NCI-H345 treated with DMSO at 0.1 percent for 48 hours (cell line): ENCODE measurements around the gene GRB7.
A peak's percentile ranks its signal among the peaks of the same experiment; 100 is the strongest.

ENCODE experiments used
- DNase-seq: peaks from one replicate; lab custom pipeline; 2025; ENCODE audit not compliant: unreplicated experiment; lab: John Stamatoyannopoulos, UW

Gene GRB7

DNA sequence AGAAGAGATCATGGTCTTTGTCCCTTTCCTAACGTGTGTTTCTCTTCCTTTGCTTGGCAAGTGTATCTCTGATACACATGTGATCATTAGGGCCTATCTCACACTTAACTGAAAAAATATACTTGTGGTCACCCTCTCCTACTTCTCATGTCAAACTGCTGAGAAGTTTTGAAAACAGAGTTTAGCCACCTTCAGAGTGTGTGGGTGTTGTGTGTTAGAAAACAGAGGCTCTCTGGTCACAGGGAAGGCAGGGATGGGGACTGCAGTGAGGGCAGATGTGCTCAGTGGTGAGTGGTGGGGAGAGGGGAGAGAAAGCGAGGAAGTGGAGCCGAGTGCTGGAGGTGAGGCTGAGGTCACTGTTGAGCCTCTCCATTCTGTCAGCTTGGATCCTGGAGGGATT, 29.4 kb downstream of the GRB7 start:
- DNase-seq = no peak

DNA sequence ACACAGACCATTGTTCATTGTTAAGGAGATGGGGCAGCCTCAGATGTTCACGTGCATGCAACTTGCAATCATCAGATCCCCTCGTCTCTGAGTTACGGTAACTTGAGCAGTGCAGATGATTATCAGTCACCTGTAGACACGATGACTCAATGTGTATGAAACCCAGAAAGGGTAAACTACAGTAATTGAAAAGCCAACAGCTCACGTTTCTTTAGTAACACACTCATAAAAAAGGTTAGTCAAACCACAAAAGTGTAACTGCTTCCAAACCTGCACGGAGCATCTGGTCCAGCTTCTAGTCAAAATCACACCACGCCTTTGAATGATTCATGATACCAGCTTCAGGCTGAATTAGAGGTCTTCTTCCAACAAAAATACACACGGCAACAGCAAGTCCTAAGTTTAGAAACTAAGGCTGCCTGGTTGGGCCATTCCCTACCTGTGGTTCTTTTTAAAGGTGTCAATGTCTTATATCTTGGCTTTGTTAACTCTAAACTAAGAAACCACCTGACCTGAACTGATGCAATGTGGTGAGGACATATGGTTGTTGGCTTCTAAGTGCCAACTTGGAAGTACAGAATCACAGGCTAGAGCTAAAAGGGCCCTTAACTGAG, 32.3 kb downstream of the GRB7 start:
- DNase-seq = no peak

DNA sequence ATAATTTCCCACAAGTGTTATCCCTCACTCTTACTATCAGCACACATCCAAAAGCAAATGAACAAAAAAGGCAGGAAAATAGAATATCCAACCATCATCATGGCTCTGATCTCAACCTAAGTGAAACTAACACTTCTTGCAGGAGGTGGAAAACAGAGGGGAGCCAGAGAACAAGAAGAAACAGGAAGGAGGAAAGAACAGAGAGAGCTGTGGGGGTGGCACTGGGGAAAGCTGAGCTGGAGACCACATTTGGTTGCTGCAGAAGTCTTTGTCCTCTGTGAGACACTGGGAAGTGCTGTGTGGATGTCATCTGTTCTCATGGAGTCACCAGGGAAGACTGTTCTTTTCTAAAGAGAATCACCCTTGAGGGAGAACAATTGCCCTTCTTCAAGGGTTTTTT, 34.7 kb downstream of the GRB7 start:
- no peak for DNase-seq

DNA sequence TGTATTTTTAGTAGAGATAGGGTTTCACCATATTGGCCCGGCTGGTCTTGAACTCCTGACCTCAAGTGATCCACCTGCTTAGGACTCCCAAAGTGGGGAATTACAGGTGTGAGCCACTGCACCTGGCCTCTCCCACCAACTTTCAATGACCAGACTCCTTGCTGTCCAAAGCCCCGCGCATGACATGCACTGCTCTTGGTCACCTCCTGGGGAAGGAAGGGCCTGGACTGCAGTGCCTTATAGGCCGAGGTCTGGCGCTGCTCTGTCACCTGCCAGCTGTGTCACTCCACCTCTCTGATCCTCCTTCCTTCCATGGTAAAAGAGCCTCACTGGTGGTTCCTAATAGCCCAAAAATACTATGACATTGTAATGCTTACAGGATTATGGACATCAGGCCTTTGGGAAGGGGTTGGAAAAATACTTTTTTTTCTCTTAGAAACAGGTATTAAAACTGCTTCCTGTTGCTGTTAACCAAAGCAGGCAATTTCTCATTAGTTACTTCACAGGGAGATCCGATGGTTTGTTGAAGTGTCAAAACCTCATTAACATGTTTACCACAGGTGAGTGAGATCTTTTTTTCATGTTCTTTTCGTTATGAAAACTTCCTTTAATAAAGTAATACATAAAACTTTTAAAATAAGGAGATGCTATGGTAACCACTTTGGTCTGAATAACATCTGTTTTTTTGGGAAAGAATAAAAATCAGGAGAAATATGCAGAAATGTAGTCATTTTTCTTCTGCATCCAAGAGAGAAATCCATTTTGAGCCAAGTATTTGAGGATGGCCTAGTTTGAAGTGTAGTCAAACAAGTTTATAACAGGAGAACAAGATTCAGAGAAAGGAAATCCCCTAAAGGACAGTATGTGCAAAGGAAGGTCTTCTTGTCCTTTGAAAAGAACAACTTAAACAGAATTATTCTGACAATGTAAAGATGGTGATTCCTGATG, 35.5 kb downstream of the GRB7 start:
- no peak for DNase-seq

DNA sequence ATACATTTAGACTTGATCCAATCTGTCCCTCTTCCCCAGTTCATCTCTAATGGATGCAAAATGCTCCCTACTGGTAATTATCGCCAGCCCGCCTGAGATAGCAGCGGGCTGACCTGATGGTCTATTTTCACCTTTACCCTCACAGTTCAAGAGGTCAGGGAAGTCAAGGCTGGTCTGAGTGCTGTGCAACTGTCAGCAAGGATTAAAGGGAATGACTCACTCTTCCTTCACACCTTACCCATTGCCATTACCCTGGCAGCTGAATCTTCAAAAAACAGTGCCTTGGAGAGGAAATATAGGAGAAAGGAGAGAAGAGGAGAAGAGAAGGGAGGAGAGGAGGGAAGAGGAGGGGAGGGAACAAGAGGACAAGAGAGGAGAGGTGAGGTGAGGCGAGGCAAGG, 36.3 kb downstream of the GRB7 start:
- no peak for DNase-seq

DNA sequence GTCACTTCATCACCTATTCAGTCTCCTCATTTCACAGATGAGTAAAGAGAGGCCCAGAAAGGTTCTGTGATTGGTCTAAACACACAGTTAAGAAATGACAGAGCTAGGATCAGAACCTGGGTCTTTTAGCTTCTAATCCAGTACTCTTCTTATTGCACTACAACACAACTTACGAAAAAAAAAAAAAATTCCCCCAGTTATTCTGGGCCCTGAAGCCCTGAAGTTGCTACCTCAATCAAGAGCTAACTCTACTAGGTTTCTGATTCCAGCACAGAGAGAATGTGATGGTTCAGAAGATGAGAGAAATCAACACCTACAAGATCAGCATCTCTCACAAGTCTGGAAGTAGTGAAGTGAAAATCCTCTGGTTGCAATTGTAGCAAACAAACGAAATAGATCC, 37.3 kb downstream of the GRB7 start:
- no peak for DNase-seq

DNA sequence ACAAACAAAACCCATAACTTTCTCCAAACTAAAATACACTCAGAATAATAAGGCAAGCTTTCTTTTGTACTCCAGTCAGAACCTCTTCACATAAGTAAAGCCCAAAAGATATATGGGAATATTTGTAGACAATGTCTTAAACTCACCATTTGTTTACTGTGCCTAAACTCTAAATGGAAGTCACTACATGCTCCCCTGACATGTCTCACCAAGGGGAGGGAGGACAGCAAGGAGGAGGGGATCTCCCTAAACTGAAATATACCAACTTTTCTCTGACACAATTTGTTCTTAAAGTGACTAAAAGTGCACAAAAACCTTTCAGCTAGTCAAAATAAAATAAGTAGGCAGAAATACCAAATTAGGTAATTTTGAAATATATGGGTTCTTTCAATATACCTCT, 38.5 kb downstream of the GRB7 start:
- no peak for DNase-seq

DNA sequence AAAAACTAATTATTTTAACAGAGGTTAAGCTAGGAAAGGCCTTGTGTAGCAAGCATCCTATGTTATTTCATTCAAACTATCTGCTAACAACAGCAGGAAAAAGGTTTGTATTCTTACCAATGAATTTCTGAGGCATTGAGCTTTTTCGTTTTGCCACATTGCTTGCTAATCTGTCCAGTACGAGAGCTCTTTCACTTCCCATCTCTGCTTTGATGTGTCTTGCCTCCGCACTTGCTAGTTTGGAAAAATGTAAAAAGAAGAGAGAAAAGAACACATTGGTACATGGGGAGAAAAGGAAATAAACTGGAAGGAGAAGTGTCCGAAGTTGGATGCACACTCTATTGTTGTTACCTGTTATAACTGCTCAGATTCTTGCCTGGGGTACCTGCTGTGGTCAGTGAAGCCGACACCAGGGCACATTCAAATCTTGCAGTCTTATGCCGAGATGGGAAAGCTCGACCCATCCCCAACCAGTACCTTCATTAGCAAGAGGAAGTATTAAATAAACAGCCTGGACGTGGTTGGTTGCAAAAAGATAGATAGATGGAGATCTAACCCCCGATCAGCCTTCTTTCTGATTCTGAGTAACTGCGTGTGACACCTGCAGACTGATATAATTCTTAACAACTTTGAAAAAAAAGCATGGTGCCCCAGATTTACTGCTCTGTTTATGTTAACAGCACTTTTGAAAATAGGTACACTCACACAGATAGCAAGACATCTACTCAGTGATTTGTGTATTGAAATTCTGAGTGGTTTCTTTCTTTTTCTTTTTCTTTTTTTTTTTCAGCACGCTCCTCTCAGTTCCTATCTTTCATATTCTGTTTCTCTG, 40.0 kb downstream of the GRB7 start:
- DNase-seq = no peak

DNA sequence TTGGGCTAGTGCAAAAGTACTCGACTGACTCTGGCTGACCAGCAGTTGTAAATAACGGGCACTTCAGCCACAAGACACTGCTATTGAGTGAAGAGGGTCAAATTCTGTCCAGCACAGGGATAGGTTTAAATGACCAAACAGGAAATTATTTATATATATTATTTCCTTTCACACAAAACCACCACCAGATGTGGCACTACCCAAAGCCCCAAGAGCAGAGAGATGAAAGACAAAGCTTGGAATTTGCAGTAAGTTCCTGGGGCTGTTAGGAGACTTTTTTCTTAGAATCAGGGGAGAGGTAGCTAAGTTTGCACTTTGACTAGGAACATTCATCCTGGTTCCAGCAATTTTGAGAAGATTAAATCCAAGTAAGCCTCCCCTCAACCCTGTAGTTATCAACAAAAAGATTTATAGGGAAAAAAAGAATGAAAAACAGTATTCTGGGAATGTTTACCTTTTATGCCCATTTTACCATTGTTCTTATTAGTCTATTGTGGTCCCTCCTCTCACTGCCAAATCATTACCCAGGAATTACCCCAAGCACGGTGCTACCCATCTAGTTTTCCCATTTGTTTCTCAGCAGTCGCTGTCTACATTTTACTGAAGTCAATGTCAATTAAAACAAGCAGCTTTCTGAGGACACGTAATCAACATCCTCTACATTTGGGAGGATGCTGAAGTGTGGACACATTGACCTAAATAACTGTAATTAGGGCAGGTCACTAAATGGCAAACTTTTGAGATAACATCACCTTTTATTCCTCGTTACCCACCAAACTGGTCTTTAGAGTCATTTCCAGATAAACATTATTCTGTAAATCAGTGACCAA, 43.5 kb downstream of the GRB7 start:
- DNase-seq = no peak

DNA sequence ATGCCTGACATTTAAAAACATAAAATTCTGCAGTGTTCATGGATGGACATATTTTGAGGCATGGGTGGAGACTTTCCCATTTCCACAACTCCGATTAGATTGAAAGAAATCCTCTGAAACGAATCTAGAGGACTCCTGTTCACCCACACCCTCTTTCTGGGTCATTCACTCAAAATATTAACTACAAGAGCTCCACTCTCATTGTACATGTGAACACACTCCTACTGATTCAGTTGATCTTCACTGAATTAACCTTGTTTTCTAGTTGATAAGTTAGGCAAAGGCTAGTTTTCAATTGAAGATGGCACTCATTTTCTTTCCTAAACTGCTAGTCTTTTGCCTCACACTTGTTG, 44.1 kb downstream of the GRB7 start:
- DNase-seq = no peak

DNA sequence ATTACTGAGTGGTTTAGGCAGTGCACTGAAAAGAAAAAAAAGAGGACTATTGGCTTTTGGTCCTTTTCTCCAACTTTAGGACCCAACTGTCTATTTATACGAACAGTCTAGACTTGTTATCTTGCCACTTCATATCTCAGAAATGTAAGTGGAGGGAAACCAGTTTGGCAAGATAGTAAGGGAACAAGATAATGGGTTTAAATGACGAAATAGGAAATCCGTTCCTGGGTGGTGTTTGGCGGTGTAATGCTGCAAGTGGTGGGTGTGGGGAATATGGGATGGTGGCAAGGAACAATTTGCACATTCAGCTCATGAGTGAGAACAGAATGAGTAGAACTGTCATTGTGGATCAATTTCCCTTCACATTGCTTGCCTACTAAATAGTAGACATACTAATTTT, 44.7 kb downstream of the GRB7 start:
- no peak for DNase-seq

DNA sequence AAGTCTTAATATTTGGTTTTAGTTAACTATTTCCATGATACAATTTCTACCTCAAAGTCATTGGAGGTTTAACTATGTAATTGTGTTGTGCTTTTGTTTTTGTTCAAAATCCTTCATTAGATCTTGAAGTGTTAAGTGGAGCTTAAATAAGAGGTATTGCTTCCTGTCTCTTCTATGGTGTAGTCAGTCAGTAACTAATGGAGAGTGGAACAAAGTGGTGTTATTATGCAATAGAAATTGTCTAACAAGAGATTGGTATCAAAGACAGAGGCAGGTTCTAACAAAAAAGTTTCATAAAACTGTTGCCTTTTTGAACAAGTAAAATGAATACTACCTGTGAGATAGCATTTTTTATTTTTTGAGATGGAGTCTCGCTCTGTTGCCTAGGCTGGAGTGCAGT, 45.2 kb downstream of the GRB7 start:
- DNase-seq = no peak

DNA sequence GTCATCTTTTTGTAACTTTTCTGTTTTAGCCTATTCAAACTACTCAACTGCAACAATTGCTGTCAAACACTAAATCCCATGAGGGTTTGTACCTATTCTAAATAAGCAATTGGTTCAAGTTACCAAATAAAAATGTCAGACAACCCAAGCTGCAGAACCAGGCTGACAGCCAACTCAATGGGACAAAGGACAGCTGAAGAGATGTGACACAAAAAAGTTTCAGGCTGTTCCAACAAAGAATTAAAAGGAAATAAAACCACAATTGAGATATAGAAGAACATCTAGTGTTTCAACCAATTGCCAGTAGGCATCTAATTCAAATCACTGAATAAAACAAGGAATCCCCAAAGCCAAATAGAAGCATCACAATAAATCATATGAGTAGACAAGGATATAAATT, 49.3 kb downstream of the GRB7 start:
- DNase-seq = peak; percentile 6

DNA sequence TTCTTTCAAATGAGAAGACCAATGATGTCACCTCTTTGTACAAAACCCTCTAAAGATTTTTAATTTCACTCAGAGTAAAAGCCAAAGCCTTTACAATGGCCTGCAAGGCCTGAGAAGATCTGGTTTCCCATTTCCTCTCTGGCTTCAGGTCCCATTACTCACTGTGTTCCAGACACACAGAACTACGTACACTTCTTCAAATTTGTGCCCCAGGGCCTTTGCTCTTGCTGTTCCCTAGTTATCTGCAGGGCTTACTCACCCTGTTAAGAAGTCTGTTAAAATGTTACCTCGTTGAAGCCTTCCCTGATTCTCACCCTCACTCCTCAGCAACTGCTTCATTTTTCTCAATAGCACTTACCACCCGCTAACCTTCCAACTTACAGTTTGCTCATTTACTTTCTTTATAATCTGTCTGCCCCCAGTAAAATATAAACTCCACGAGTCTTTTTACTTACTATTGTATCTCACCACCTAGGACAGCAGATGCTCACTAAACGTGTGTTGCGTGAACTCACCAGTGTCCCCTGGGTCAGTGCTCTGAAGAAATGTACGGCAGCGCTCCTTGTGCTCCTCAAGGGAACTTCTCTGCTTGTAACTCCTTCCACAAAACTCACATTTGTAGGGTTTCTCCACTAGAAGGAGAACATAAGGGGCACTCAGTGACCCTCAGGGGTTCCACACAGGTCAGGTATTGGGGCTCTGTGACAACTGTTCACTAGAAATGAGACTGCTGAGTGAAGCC, 50.2 kb downstream of the GRB7 start:
- DNase-seq = no peak

DNA sequence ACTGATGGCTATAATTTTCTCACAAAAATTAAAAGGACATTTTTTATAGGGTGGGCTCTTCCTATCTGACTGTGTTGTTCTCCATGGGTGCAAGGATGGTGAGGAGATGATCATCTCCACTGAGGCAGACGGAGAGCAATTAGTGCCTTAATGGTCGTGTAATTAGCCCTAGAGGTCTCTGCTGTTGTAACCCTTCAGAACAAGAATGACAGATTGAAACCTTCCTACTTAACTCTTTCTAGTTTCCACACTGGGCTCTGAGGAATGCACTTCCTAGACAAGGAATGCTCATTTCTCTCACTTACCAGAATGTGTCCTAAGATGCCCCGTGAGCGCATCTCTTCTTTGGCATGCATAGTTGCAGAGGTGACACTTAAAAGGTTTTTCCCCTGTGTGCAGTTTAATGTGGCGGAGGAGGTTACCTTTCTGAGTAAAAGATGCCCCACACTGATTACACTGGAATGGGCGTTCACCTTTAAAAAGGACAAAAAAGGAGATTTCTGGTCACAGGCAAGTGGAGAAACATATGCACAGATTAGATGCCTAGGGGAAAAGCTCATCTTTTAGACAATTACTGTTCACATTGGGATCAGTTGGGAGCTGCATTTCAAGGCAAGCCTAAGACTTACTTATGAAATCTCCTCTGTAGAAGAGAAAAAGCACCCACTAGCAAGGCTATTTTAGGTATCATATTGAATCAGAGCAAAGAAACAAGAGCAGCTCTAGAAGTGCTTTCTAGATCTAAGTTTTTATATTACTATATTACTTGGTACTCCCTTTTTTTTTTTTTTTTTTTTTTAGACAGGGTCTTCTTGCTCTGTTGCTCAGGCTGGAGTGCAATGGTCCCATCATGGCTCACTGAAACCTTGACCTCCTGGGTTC, 53.6 kb downstream of the GRB7 start:
- DNase-seq = no peak

DNA sequence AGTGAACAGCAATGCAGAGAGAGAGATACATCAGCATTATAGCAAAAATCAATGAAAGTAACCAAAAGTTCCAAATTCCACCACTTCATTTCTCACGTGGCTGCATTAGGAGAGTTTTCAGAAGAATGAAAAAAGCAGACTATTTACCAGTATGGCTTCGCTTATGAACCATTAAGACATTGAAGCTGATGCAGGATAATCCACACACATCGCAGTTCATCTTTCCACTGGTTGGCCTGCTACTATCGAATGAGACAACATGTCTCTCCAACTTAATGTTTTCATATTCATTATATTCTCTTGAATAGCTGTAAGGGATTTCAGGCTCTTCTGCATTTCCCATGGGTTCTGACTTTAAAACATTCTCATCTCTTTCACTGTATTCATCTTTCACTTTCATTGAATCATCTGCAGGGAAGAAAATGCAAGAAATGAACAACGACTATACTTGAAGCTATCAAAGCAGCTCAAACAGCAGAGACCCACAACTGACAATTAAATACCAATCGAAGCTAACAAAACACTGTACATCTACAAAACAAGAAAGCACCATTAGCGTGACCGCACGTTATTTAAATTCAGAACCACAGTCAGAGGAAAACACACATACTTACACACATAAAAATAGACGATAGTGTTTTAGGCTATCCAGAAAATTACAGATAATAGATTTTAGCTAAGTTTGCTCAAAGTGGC, 54.9 kb downstream of the GRB7 start:
- DNase-seq = no peak

DNA sequence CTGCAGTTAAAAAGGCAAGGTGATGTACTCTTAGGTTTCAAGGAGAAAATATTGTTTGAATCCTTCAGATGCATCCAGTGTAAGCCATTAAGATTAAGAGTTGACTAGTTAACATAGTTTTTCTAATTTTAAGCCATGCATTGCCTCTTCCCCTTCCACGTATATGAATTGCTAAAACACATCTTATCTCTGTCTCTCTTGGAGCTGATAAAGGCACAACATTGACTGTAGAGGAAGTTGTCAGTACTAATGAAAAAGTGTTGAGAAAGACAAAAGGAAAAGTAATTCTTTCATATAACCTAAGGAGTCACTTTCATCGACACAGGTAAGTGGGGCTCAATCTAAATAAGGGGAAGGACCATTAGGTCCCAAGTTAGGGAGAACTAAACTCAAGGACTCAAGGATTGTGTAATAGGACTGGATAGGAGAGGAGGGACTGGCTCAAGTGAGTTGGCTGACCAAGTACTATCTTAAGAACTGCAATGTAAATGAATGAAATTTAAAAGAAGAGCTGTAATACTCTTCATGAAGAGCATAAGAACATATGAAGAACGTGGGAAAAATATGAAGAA, 55.6 kb downstream of the GRB7 start:
- no peak for DNase-seq

DNA sequence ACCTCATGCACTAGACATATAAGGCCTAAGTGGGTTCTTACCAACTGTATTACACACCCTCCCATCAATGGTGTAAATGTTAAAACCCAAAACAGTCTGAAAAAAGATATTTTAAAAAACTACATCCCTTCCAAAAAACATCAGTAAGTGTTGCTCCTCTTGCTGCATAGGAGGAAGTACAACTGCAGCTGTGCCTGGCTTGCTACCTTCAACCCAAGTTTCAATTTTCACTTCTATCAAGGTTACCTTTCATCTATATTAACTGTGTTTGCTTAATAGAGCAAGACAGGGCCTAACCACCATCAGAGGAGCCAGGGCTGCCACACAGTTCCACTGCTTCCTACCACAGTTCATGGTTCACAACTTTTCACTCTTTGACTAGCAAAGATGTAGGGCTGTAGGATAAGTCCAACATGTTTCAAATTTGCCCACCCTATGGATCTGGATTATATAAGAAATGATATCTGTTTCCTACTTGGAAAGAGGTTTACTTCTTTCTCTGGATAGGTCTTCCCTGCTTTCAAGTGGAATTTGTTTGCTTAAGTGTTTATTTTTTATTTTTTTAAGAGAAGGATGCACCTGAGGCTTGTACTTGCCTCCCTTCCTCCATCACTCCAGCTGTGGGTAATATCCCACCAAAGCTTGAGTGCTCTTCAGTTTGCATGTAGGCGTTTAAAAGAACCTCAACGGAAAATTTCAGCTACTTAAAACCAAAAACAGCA, 56.7 kb downstream of the GRB7 start:
- peak; percentile 6 for DNase-seq
